H1 (cell line): ENCODE data around the gene VASH1. TPM values are rescaled to one million over a fixed set of nuclear protein-coding genes. Genes with fewer than 3 reads are reported as not detected.

Source experiments
- E2F6 ChIP-seq: IDR thresholded peaks from 2 replicates; pipeline ENCODE4 v1.6.1; 2012; ENCODE audit warnings: inconsistent platforms
- JUN ChIP-seq: IDR thresholded peaks from 2 replicates; pipeline ENCODE4 v1.6.1; 2011; ENCODE audit warnings: low read depth, mild to moderate bottlenecking, improper control_type of control experiment, low read length
- MAFK ChIP-seq: IDR thresholded peaks from 2 replicates; pipeline ENCODE4 v1.6.1; 2012; ENCODE audit warnings: low read depth, mild to moderate bottlenecking, improper control_type of control experiment, low read length
- NANOG ChIP-seq: IDR thresholded peaks from 2 replicates; pipeline ENCODE4 v1.6.1; 2011; ENCODE audit warnings: low read length, low read depth, mild to moderate bottlenecking, inconsistent platforms; ENCODE audit not compliant: insufficient read depth, poor library complexity, severe bottlenecking
- RXRA ChIP-seq: IDR thresholded peaks from 2 replicates; pipeline ENCODE4 v1.6.1; 2011; ENCODE audit warnings: low read depth, mild to moderate bottlenecking, low read length, moderate library complexity; ENCODE audit not compliant: insufficient read depth
- SRF ChIP-seq: IDR thresholded peaks from 2 replicates; pipeline ENCODE4 v1.6.1; 2011; ENCODE audit warnings: mild to moderate bottlenecking, low read depth, low read length, moderate library complexity
- polyA plus RNA-seq, 7 experiments: library from polyadenylated mRNA; depleted of rRNA in 3 of 7; stranded (reverse) in 5 of 7; unstranded in 2 of 7; fragments of >200 nt in 5 of 7; fragments of 200-250 nt in 2 of 7; gene quantifications; 1 replicate in 5 of 7; 2 replicates in 1 of 7; 4 replicates in 1 of 7; pipeline versions ENCODE4 v1.2.1 to v1.2.3, GENCODE V29; 2011 to 2013; ENCODE audit warnings: missing spikeins in 2 of 7, mixed read lengths in 2 of 7
- total RNA-seq: library from RNA; stranded (reverse); fragmentation: NEBNext Ultra II Directional; extraction: Animal tissue kit (Norgen Biotek cat#: 25700); gene quantifications from 2 replicates; pipeline ENCODE4 v1.2.1, GENCODE V29; 2021

VASH1 gene
- total and polyA plus RNA-seq, 2 of the 8 experiments (the other 6 are each of a cell fraction or from before 2014, with no cell fraction given), result 3.1 to 6.4 TPM

GRCh38 chr14:76774821-76775694 is 13.8 kb downstream of the VASH1 start (continued):
- no peak for TF ChIP-seq JUN
- no peak for TF ChIP-seq RXRA
- no peak for TF ChIP-seq MAFK
- no peak for TF ChIP-seq E2F6
- no peak for TF ChIP-seq SRF
- no peak for TF ChIP-seq NANOG
